Smooth muscle cell (in vitro differentiated cells): Measurements from ENCODE around the gene ULK4. TPM values are rescaled to one million over a fixed set of nuclear protein-coding genes. Genes with fewer than 3 reads are reported as not detected.
"Not testable (repeated sequence)": the region's sequence is repeated elsewhere in the genome, so short reads cannot be mapped to it uniquely, and the experiment has no call there.

Experiments used
- DNase-seq: peaks from one replicate; lab custom pipeline; 2025; ENCODE audit not compliant: unreplicated experiment; lab: John Stamatoyannopoulos, UW
- H2AFZ ChIP-seq: fragments of 200-600 bp; sonication (generic); 2 replicates; pipeline ENCODE4 v1.6.0; 2016; ENCODE audit warnings: antibody characterized with exemption, low read depth, mild to moderate bottlenecking
- H3F3A ChIP-seq: fragments of 200-600 bp; sonication (generic); 2 replicates; pipeline ENCODE4 v1.6.0; 2017; ENCODE audit warnings: antibody characterized with exemption, low read depth
- H3K27ac ChIP-seq: fragments of 200-600 bp; sonication (generic); 2 replicates; pipeline ENCODE4 v1.5.1; 2016; ENCODE audit warnings: low read depth, mild to moderate bottlenecking
- H3K27me3 ChIP-seq: fragments of 200-600 bp; sonication (generic); 2 replicates; pipeline ENCODE4 v1.6.1; 2016; ENCODE audit warnings: low read depth, mild to moderate bottlenecking
- H3K36me3 ChIP-seq: fragments of 200-600 bp; sonication (generic); 2 replicates; pipeline ENCODE4 v1.5.1; 2016; ENCODE audit warnings: low read depth
- H3K4me1 ChIP-seq: fragments of 200-600 bp; sonication (generic); 2 replicates; pipeline ENCODE4 v1.5.1; 2016; ENCODE audit warnings: low read depth
- H3K4me2 ChIP-seq: fragments of 200-600 bp; sonication (generic); 2 replicates; pipeline ENCODE4 v1.6.0; 2016; ENCODE audit warnings: mild to moderate bottlenecking
- H3K4me3 ChIP-seq: fragments of 200-600 bp; sonication (generic); 2 replicates; pipeline ENCODE4 v1.5.1; 2016; ENCODE audit warnings: mild to moderate bottlenecking
- H3K79me2 ChIP-seq: fragments of 200-600 bp; sonication (generic); 2 replicates; pipeline ENCODE4 v1.6.0; 2016; ENCODE audit warnings: low read depth, mild to moderate bottlenecking
- H3K9ac ChIP-seq: fragments of 200-600 bp; sonication (generic); 2 replicates; pipeline ENCODE4 v1.6.0; 2016; ENCODE audit warnings: low read depth
- H3K9me3 ChIP-seq: fragments of 200-600 bp; sonication (generic); replicated peaks from 2 replicates; pipeline ENCODE4 v1.5.1; 2016; ENCODE audit warnings: low read depth
- H4K20me1 ChIP-seq: fragments of 200-600 bp; sonication (generic); 2 replicates; pipeline ENCODE4 v1.6.0; 2016; ENCODE audit warnings: low read depth
- CTCF ChIP-seq: fragments of 200-600 bp; sonication (generic); IDR thresholded peaks from 2 replicates; pipeline ENCODE4 v1.5.1; 2017; ENCODE audit warnings: borderline replicate concordance, mild to moderate bottlenecking, antibody characterized with exemption; ENCODE audit not compliant: insufficient read depth, poor library complexity, severe bottlenecking
- WGBS: methylation state at CpG from one replicate; pipeline ENCODE4 v1.1.7; 2016; ENCODE audit warnings: low lambda C conversion rate; 5-methylcytosine and 5-hydroxymethylcytosine counted together
- polyA plus RNA-seq: library from polyadenylated mRNA; unstranded; fragments of >200 nt; fragmentation: Nextera tagmentation; extraction: Ambion mirVana; gene quantifications from 2 replicates; pipeline ENCODE4 v1.2.1, GENCODE V29; 2016
- total RNA-seq: library from RNA; depleted of rRNA; stranded (reverse); fragments of >200 nt; gene quantifications from 2 replicates; pipeline ENCODE4 v1.2.3, GENCODE V29; 2014

The ULK4 gene
- total and polyA plus RNA-seq, 2 experiments from 2014 or later: 4.3 to 14.2 TPM

GRCh38 chr3:41679374-41679773, 282.5 kb downstream of the ULK4 start:
- DNase-seq: no peak
- H3K4me3 ChIP-seq: no peak overlapping the region
- H3F3A ChIP-seq: peaks cover 8% of the 10 kb centered on the region
- no peaks in the 10 kb centered on the region for H3K36me3 ChIP-seq
- no peak overlapping the region for H2AFZ ChIP-seq
- H3K9me3 ChIP-seq: no peaks in the 10 kb centered on the region
- no peaks in the 10 kb centered on the region for H3K79me2 ChIP-seq
- no peak for TF ChIP-seq CTCF
- 77% methylated on average over 1 of the region's 1 CpG for WGBS
- peak overlapping the region; percentile 57 for H3K27ac ChIP-seq
- H4K20me1 ChIP-seq: no peaks in the 10 kb centered on the region
- H3K4me2 ChIP-seq: peak overlapping the region; percentile 5
- H3K27me3 ChIP-seq: no peaks in the 10 kb centered on the region
- H3K9ac ChIP-seq: peak overlapping the region; percentile 46
- H3K4me1 ChIP-seq: peaks cover 24% of the 10 kb centered on the region

- H4K20me1 ChIP-seq, H3K27me3 ChIP-seq, H3K4me3 ChIP-seq, H3K79me2 ChIP-seq, H3K9me3 ChIP-seq, H3K4me1 ChIP-seq, H3F3A ChIP-seq, H3K9ac ChIP-seq, H3K36me3 ChIP-seq, H3K4me2 ChIP-seq, DNase-seq, H3K27ac ChIP-seq, H2AFZ ChIP-seq: not testable (repeated sequence)
- WGBS: 94% methylated on average over 7 of the region's 7 CpGs
Observed at GRCh38 chr3:41675102-41675501, 286.8 kb downstream of the ULK4 start.

GRCh38 chr3:41674449-41674848, 287.5 kb downstream of the ULK4 start:
- H3K9me3 ChIP-seq: no peaks in the 10 kb centered on the region
- no peak overlapping the region for H3K9ac ChIP-seq
- no peaks in the 10 kb centered on the region for H3K79me2 ChIP-seq
- H4K20me1 ChIP-seq: no peaks in the 10 kb centered on the region
- H3K36me3 ChIP-seq: peaks cover 6% of the 10 kb centered on the region
- H3F3A ChIP-seq: no peaks in the 10 kb centered on the region
- H3K27ac ChIP-seq: no peak overlapping the region
- H2AFZ ChIP-seq: no peak overlapping the region
- DNase-seq: no peak
- H3K4me3 ChIP-seq: no peak overlapping the region
- no peak for TF ChIP-seq CTCF
- no peaks in the 10 kb centered on the region for H3K27me3 ChIP-seq
- H3K4me2 ChIP-seq: no peak overlapping the region
- 93% methylated on average over 4 of the region's 4 CpGs for WGBS
- H3K4me1 ChIP-seq: peaks cover under 1% of the 10 kb centered on the region

GRCh38 chr3:41673650-41674049, 288.3 kb downstream of the ULK4 start:
- DNase-seq: no peak
- Histone ChIP-seq H3K36me3 (peaks cover 6% of the 10 kb centered on the region), H3K4me1 (no peaks in the 10 kb centered on the region), H3K4me3 (no peak overlapping the region), H2AFZ (no peak overlapping the region), H3F3A (no peaks in the 10 kb centered on the region), H3K9ac (no peak overlapping the region), H3K4me2 (no peak overlapping the region), H4K20me1 (no peaks in the 10 kb centered on the region), H3K27me3 (no peaks in the 10 kb centered on the region), H3K27ac (no peak overlapping the region), H3K79me2 (no peaks in the 10 kb centered on the region), H3K9me3 (no peaks in the 10 kb centered on the region)
- 63% methylated on average over 2 of the region's 2 CpGs for WGBS
- TF ChIP-seq CTCF: no peak
